ENCODE measurements around the gene SNAP25.

The SNAP25 gene

GRCh38 chr20:10216146-10216791 lies 2.4 kb upstream of the SNAP25 start:
- no peak for DNase-seq (ENCODE audit: low spot score)

- no peak for DNase-seq (ENCODE audit: low spot score)
These were observed 764 bp upstream of the SNAP25 start for GRCh38 chr20:10217721-10218410.

- peak; percentile 47 for DNase-seq (ENCODE audit: low spot score)
These were observed 792 bp downstream of the SNAP25 start for GRCh38 chr20:10219452-10219791.

- no peak for DNase-seq (ENCODE audit: low spot score)
These were observed 1.5 kb downstream of the SNAP25 start for GRCh38 chr20:10219993-10220750.

- no peak for DNase-seq (ENCODE audit: low spot score)
These were observed 2.4 kb downstream of the SNAP25 start for GRCh38 chr20:10221021-10221420.

- DNase-seq (ENCODE audit: low spot score): no peak
These were observed 6.9 kb downstream of the SNAP25 start for GRCh38 chr20:10225439-10226060.

GRCh38 chr20:10228330-10228729 lies 9.7 kb downstream of the SNAP25 start:
- no peak for DNase-seq (ENCODE audit: low spot score)

- DNase-seq (ENCODE audit: low spot score): no peak
These were observed 12.7 kb downstream of the SNAP25 start for GRCh38 chr20:10231290-10231689.

- DNase-seq (ENCODE audit: low spot score): no peak
These were observed 18.2 kb downstream of the SNAP25 start for GRCh38 chr20:10236540-10237533.

- DNase-seq (ENCODE audit: low spot score): no peak
These were observed 21.3 kb downstream of the SNAP25 start for GRCh38 chr20:10239954-10240353.

GRCh38 chr20:10240655-10241054 lies 22.0 kb downstream of the SNAP25 start:
- no peak for DNase-seq (ENCODE audit: low spot score)

GRCh38 chr20:10242166-10242565 lies 23.5 kb downstream of the SNAP25 start:
- DNase-seq (ENCODE audit: low spot score): no peak

- DNase-seq (ENCODE audit: low spot score): no peak
These were observed 28.8 kb downstream of the SNAP25 start for GRCh38 chr20:10247440-10247839.

GRCh38 chr20:10249048-10249770 lies 30.6 kb downstream of the SNAP25 start:
- no peak for DNase-seq (ENCODE audit: low spot score)

- no peak for DNase-seq (ENCODE audit: low spot score)
These were observed 31.2 kb downstream of the SNAP25 start for GRCh38 chr20:10249822-10250221.

GRCh38 chr20:10250902-10251301 lies 32.3 kb downstream of the SNAP25 start:
- DNase-seq (ENCODE audit: low spot score): no peak

GRCh38 chr20:10253780-10254179 lies 35.1 kb downstream of the SNAP25 start:
- no peak for DNase-seq (ENCODE audit: low spot score)

- DNase-seq (ENCODE audit: low spot score): no peak
These were observed 37.2 kb downstream of the SNAP25 start for GRCh38 chr20:10255846-10256245.

- no peak for DNase-seq (ENCODE audit: low spot score)
These were observed 40.5 kb downstream of the SNAP25 start for GRCh38 chr20:10259166-10259565.

- no peak for DNase-seq (ENCODE audit: low spot score)
These were observed 41.7 kb downstream of the SNAP25 start for GRCh38 chr20:10260316-10260715.

GRCh38 chr20:10261702-10262101 lies 43.1 kb downstream of the SNAP25 start:
- DNase-seq (ENCODE audit: low spot score): no peak

All from COLO829 (cell line).